Activated CD8-positive, alpha-beta T cell treated with anti-CD3 and anti-CD28 coated beads for 36 hours (primary cell): ENCODE results near the gene OR2D3. TPM values are rescaled to one million over a fixed set of nuclear protein-coding genes. Genes with fewer than 3 reads are reported as not detected.

ENCODE experiments used
- ATAC-seq: fragments of 200-7000 bp; cut with Tn5 transposase; one replicate; pipeline ENCODE4 v1.10.0; 2021; ENCODE audit warnings: mild to moderate bottlenecking, moderate library complexity
- CTCF ChIA-PET: fragments of 350-600 bp; sonication (Branson Sonifier 250); formaldehyde crosslinking; loops from one replicate; lab custom pipeline; 2021; ENCODE audit warnings: antibody characterized with exemption; lab: Charles Lee
- POLR2A ChIA-PET: fragments of 350-600 bp; sonication (Branson Sonifier 250); formaldehyde crosslinking; loops from one replicate; lab custom pipeline; 2021; ENCODE audit warnings: antibody characterized with exemption; lab: Charles Lee
- DNase-seq: peaks from one replicate; pipeline ENCODE4 v3.0.0-alpha.2; 2020
- H3K27ac Mint-ChIP-seq: one replicate; pipeline ENCODE4 v1.8.0; 2021; ENCODE audit warnings: mild to moderate bottlenecking, mixed read lengths
- H3K27me3 Mint-ChIP-seq: one replicate; pipeline ENCODE4 v1.8.0; 2021; ENCODE audit warnings: mixed read lengths
- H3K36me3 Mint-ChIP-seq: one replicate; pipeline ENCODE4 v1.8.0; 2021; ENCODE audit warnings: low read depth, mixed read lengths
- H3K4me1 Mint-ChIP-seq: one replicate; pipeline ENCODE4 v1.8.0; 2021; ENCODE audit warnings: low read depth, mixed read lengths
- H3K4me3 Mint-ChIP-seq: one replicate; pipeline ENCODE4 v1.8.0; 2021; ENCODE audit warnings: mild to moderate bottlenecking, moderate library complexity, mixed read lengths
- H3K9me3 Mint-ChIP-seq: one replicate; pipeline ENCODE4 v1.8.0; 2021; ENCODE audit warnings: mixed read lengths
- intact Hi-C: fragments of 100-400 bp; cut with micrococcal nuclease; formaldehyde crosslinking; loops from one replicate; pipeline ENCODE4 v1.10.0; 2022
- total RNA-seq, 2 experiments: library from RNA; stranded (reverse); gene quantifications; one replicate each; pipeline ENCODE4 v1.2.3, GENCODE V29; 2021
- TF ChIP-seq, protein P1 (sequence below): fragments of 200-600 bp; IDR thresholded peaks from one replicate; pipeline ENCODE4 v1.8.0; 2022; ENCODE audit warnings: antibody characterized with exemption, mild to moderate bottlenecking

The OR2D3 gene
- total RNA-seq, 2 experiments from 2014 or later = not detected

DNA sequence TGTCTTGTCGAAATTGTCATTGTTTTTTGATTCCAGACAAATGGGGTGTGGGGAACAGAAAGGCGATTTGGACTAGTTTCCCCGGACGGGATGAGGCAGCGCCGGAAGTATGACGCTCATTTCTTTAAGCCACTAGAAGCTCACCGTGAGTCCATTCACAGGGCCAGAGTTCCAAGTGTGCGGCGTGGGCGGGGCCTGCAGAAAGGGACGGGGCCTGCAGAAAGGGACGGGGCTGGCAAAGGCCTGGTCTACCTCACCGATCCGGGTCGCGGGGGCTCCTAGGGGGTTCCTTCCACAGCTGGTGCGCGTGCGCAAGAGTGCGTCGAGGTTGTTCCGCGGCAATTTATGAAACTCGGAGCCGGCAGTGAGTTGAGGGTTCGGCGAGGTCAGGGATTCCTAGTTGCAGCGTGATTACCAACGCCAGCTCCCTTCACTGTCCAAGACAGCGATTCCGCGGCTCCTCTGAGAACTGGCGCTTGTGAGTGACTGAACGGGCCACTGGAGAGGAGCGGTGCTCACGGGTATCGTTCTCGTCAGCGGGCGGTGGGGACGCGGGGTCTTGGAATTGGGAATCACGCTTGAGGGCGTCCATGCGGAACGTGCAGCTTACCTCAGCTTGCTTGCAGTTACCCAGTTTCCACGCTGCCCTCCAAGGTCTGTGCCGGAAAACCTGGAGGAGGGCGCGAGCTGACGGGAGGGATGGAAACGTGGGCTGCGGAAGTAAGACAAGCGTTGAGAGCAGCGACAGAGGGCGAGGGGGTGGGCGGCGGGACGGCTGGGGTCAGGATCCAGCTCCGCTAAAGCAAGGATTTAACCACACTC is 5.6 kb downstream of the OR2D3 start, which contains the start of gene ZNF215:
TSS of gene ZNF215 (plus strand) at position 219 of the 822 bp plus-strand sequence. CDS start 5,847 bp downstream, outside the sequence.
- TF ChIP-seq, protein P1, sequence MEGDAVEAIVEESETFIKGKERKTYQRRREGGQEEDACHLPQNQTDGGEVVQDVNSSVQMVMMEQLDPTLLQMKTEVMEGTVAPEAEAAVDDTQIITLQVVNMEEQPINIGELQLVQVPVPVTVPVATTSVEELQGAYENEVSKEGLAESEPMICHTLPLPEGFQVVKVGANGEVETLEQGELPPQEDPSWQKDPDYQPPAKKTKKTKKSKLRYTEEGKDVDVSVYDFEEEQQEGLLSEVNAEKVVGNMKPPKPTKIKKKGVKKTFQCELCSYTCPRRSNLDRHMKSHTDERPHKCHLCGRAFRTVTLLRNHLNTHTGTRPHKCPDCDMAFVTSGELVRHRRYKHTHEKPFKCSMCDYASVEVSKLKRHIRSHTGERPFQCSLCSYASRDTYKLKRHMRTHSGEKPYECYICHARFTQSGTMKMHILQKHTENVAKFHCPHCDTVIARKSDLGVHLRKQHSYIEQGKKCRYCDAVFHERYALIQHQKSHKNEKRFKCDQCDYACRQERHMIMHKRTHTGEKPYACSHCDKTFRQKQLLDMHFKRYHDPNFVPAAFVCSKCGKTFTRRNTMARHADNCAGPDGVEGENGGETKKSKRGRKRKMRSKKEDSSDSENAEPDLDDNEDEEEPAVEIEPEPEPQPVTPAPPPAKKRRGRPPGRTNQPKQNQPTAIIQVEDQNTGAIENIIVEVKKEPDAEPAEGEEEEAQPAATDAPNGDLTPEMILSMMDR = no peak
- no peaks in the 10 kb centered on the region for H3K36me3 Mint-ChIP-seq
- H3K27ac Mint-ChIP-seq = peak within 1 kb of the TSS; percentile 53
- H3K4me1 Mint-ChIP-seq = peaks cover 20% of the 10 kb centered on the region
- CTCF ChIA-PET = interaction anchor here (0.9 to 2.0 kb wide), 2 partner anchors 114 to 116 kb away, joined by 3 to 6 read pairs; no protein-coding TSS in a partner anchor
- DNase-seq (peak; percentile 83), ATAC-seq (peak; percentile 84)
- POLR2A ChIA-PET = interaction anchor here (0.6 kb wide), 1 partner anchor 308 kb away, joined by 3 read pairs; the partner anchor contains the start of gene TPP1
- peaks cover 38% of the 10 kb centered on the region for H3K27me3 Mint-ChIP-seq
- H3K4me3 Mint-ChIP-seq = peak within 1 kb of the TSS; percentile 84
- intact Hi-C loops = no loop called here
- no peaks in the 10 kb centered on the region for H3K9me3 Mint-ChIP-seq

DNA sequence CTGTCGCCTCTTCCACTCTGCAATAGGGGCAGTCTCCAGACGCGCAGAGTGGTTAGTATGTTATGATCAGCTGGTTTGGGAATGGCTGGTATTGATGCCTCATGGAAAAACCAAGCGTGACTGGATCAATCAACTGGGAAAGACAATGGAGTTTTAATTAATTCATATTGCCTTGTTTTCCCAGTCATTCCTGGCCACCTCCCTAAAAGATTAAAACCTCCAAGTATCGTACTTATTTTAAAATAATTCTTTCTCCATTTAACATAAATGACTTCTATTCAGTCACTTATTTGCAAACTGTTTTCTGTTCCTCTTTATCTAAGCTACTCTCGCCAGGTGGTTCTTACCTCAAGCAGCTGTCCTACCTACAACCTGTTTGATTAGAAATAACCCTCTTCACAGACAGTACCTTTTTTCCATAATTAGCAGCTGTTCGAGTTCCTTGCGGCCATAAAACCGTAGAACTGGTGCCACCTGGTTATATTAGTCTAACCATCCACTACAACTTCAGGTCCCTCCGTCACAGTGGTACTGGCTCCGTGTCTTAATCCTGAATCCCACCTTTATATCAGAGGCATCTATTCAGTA is 6.3 kb downstream of the OR2D3 start:
- POLR2A ChIA-PET = interaction anchor here (0.6 kb wide), 1 partner anchor 10 kb away, joined by 5 read pairs; no protein-coding TSS in a partner anchor
- TF ChIP-seq, protein P1 = no peak
- CTCF ChIA-PET = interaction anchor here (0.9 to 2.0 kb wide), 2 partner anchors 114 to 117 kb away, joined by 3 to 6 read pairs; no protein-coding TSS in a partner anchor
- peaks cover 20% of the 10 kb centered on the region for H3K4me1 Mint-ChIP-seq
- H3K27ac Mint-ChIP-seq = no peak overlapping the region
- no peaks in the 10 kb centered on the region for H3K9me3 Mint-ChIP-seq
- H3K4me3 Mint-ChIP-seq = peak overlapping the region; percentile 84
- H3K36me3 Mint-ChIP-seq = peaks cover 2% of the 10 kb centered on the region
- peaks cover 40% of the 10 kb centered on the region for H3K27me3 Mint-ChIP-seq
- no peak for DNase-seq
- ATAC-seq = no peak
- intact Hi-C loops = no loop called here

DNA sequence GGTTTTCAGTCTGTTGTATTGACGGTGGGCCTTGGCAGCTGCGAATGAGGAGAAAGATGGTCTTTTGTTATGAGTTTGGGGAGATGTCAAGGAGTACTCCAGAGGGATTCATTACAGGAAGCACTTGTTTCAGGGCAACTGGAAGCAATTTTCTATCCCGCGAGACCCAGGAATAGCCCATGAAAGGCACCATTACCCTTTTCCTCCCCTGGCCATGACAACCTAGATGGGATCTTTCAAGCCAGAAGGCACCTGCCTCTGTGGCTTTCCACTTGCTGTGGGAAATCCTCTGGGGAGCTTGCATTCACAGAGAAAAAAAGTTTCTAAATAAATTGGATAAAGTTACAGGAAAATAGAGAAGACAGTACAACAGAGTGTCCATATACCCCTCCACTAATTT is 8.1 kb downstream of the OR2D3 start:
- H3K4me3 Mint-ChIP-seq = no peak overlapping the region
- H3K36me3 Mint-ChIP-seq = peaks cover 3% of the 10 kb centered on the region
- H3K4me1 Mint-ChIP-seq = peaks cover 20% of the 10 kb centered on the region
- no peak overlapping the region for H3K27ac Mint-ChIP-seq
- H3K27me3 Mint-ChIP-seq = peaks cover 41% of the 10 kb centered on the region
- DNase-seq (no peak), ATAC-seq (no peak)
- TF ChIP-seq, protein P1 = no peak
- intact Hi-C loops = no loop called here
- ChIA-PET CTCF (no interaction called here), POLR2A (no interaction called here)
- no peaks in the 10 kb centered on the region for H3K9me3 Mint-ChIP-seq

DNA sequence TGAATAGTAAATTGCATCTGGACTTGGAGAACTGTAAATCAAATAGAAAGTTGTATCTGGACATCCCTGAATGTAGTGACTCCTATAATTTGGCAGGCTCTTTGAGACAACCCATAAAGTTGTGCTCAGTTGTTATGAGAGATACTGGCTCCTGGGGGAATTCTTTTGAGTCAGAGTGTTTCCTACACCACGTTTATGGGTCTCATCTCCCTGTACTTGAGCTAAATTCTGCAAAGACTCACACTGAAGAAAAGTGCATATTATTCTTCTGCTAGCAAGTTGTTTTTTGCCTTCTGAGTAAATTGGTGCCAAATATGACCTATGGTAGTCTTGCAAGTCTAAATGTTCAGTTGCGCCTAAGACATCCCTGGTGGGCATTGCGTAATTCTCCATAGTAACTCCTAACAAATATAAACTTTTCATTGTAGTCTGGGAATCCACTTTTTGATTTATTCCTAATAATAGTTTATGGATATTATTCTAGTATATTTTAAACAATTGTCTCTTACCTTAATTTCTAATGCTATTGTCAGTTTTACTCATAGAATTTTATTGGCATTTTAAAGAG is 10.4 kb downstream of the OR2D3 start:
- H3K9me3 Mint-ChIP-seq = no peaks in the 10 kb centered on the region

More for the DNA sequence above, 10.4 kb downstream of the OR2D3 start:
- peaks cover 3% of the 10 kb centered on the region for H3K36me3 Mint-ChIP-seq
- TF ChIP-seq, protein P1 = no peak
- intact Hi-C loops = no loop called here
- ATAC-seq (no peak), DNase-seq (no peak)
- H3K27me3 Mint-ChIP-seq = peaks cover 27% of the 10 kb centered on the region
- ChIA-PET POLR2A (no interaction called here), CTCF (no interaction called here)
- peaks cover 12% of the 10 kb centered on the region for H3K4me1 Mint-ChIP-seq
- no peak overlapping the region for H3K4me3 Mint-ChIP-seq
- H3K27ac Mint-ChIP-seq = no peak overlapping the region
